H1 (cell line): ENCODE measurements around the gene GLMP. TPM values are rescaled to one million over a fixed set of nuclear protein-coding genes. Genes with fewer than 3 reads are reported as not detected.

Source experiments
- CTCF ChIA-PET: fragments of 300-600 bp; sonication (Branson Sonifier 250); formaldehyde crosslinking; loops from one replicate; lab custom pipeline; 2021; ENCODE audit not compliant: partially characterized antibody; lab: Charles Lee
- POLR2A ChIA-PET: fragments of 300-600 bp; sonication (Branson Sonifier 250); formaldehyde crosslinking; loops from one replicate; lab custom pipeline; 2021; ENCODE audit warnings: inconsistent platforms; ENCODE audit not compliant: partially characterized antibody; lab: Charles Lee
- DNase-seq, 2 experiments: peaks; one replicate each; pipeline versions ENCODE4 v3.0.0 to v3.0.0-alpha.2; 2010 to 2022; ENCODE audit warnings: low spot score in 2 of 2, low read depth in 1 of 2, mixed read lengths in 1 of 2
- FAIRE-seq: peaks from 2 replicates; lab custom pipeline; 2011; peaks lifted over from hg19 to GRCh38; lab: Jason Lieb, UNC
- H2AFZ ChIP-seq: 2 replicates; pipeline ENCODE4 v1.8.1; 2012; ENCODE audit warnings: low read length, inconsistent platforms
- H2AK5ac ChIP-seq: 2 replicates; pipeline ENCODE4 v1.6.1; 2013; ENCODE audit warnings: low read depth, low read length
- H2BK120ac ChIP-seq: replicated peaks from 2 replicates; pipeline ENCODE3; 2013; ENCODE audit warnings: low read depth, low read length, inconsistent platforms
- H2BK12ac ChIP-seq: 2 replicates; pipeline ENCODE4 v1.6.1; 2013; ENCODE audit warnings: low read depth, low read length
- H2BK15ac ChIP-seq: 2 replicates; pipeline ENCODE4 v1.6.1; 2013; ENCODE audit warnings: low read length
- H2BK20ac ChIP-seq: 2 replicates; pipeline ENCODE4 v1.6.1; 2013; ENCODE audit warnings: low read length
- H2BK5ac ChIP-seq: 2 replicates; pipeline ENCODE4 v1.6.1; 2013; ENCODE audit warnings: low read depth, low read length
- H3K14ac ChIP-seq: 2 replicates; pipeline ENCODE4 v1.6.1; 2013; ENCODE audit warnings: inconsistent platforms; ENCODE audit not compliant: insufficient read length
- H3K18ac ChIP-seq: 2 replicates; pipeline ENCODE4 v1.6.1; 2013; ENCODE audit warnings: low read length; ENCODE audit errors: extremely low read depth
- H3K23ac ChIP-seq: 2 replicates; pipeline ENCODE4 v1.6.1; 2013; ENCODE audit warnings: inconsistent platforms; ENCODE audit not compliant: insufficient read length
- H3K23me2 ChIP-seq: 2 replicates; pipeline ENCODE4 v1.6.1; 2013; ENCODE audit warnings: low read depth, low read length
- H3K27ac ChIP-seq: 2 replicates; pipeline ENCODE4 v1.6.1; 2011; ENCODE audit warnings: low read depth, low read length, inconsistent platforms
- H3K27me3 ChIP-seq, 4 experiments: replicated peaks in 1 of 4; 1 replicate in 1 of 4; 2 replicates in 3 of 4; pipeline versions ENCODE4 v1.6.1 to v1.8.1; 2011 to 2013; ENCODE audit warnings: low read length in 3 of 4, mild to moderate bottlenecking in 3 of 4, inconsistent platforms in 2 of 4, mixed read lengths in 2 of 4, moderate library complexity in 1 of 4; ENCODE audit not compliant: control insufficient read depth in 3 of 4, insufficient read depth in 3 of 4; ENCODE audit errors: extremely low read depth in 1 of 4
- H3K36me3 ChIP-seq, 4 experiments: 2 replicates each; pipeline versions ENCODE4 v1.6.1 to v1.8.1; 2011 to 2013; ENCODE audit warnings: mild to moderate bottlenecking in 4 of 4, low read length in 3 of 4, moderate library complexity in 2 of 4, control low read depth in 1 of 4, inconsistent platforms in 1 of 4; ENCODE audit not compliant: insufficient read depth in 4 of 4, control insufficient read depth in 2 of 4
- H3K4ac ChIP-seq: replicated peaks from 2 replicates; pipeline ENCODE3; 2013; ENCODE audit warnings: low read length, low read depth, mixed read lengths, inconsistent platforms; ENCODE audit not compliant: insufficient read length
- H3K4me1 ChIP-seq, 4 experiments: replicated peaks in 1 of 4; 1 replicate in 1 of 4; 2 replicates in 3 of 4; pipeline versions ENCODE4 v1.6.1 to v1.8.1; 2011 to 2013; ENCODE audit warnings: low read length in 3 of 4, inconsistent platforms in 2 of 4, mixed read lengths in 1 of 4; ENCODE audit not compliant: insufficient read depth in 4 of 4, control insufficient read depth in 3 of 4
- H3K4me2 ChIP-seq, 2 experiments: 2 replicates each; pipeline versions ENCODE4 v1.6.1 to v1.8.1; 2011 to 2013; ENCODE audit warnings: low read depth in 2 of 2, low read length in 2 of 2, control low read depth in 1 of 2, inconsistent platforms in 1 of 2, mild to moderate bottlenecking in 1 of 2; ENCODE audit not compliant: insufficient read depth in 1 of 2
- H3K4me3 ChIP-seq, 4 experiments: fragments of 200-600, 300-600 bp in 1 of 4; sonication (generic), shearing (Covaris generic), sonication (Bioruptor Twin) in 1 of 4; 2 replicates each; pipeline versions ENCODE4 v1.5.1 to v1.8.1; 2011 to 2016; ENCODE audit warnings: low read length in 4 of 4, low read depth in 3 of 4, control low read depth in 2 of 4, inconsistent platforms in 2 of 4, mild to moderate bottlenecking in 2 of 4, mixed read lengths in 1 of 4, moderate library complexity in 1 of 4; ENCODE audit not compliant: insufficient read depth in 2 of 4; ENCODE audit errors: extremely low read depth in 1 of 4
- H3K56ac ChIP-seq: replicated peaks from 2 replicates; pipeline ENCODE3; 2013; ENCODE audit warnings: low read depth, mild to moderate bottlenecking, mixed read lengths, low read length, inconsistent platforms; ENCODE audit not compliant: insufficient read length
- H3K79me1 ChIP-seq: 2 replicates; pipeline ENCODE4 v1.6.1; 2013; ENCODE audit warnings: low read depth, low read length, control low read depth
- H3K79me2 ChIP-seq, 2 experiments: 2 replicates each; pipeline versions ENCODE4 v1.6.1 to v1.8.1; 2012 to 2013; ENCODE audit warnings: low read length in 2 of 2, mild to moderate bottlenecking in 2 of 2, inconsistent platforms in 1 of 2; ENCODE audit not compliant: insufficient read depth in 2 of 2, control insufficient read depth in 1 of 2
- H3K9ac ChIP-seq, 4 experiments: replicated peaks in 1 of 4; 1 replicate in 1 of 4; 2 replicates in 3 of 4; pipeline versions ENCODE4 v1.6.1 to v1.8.1; 2011 to 2013; ENCODE audit warnings: low read depth in 3 of 4, low read length in 3 of 4, control low read depth in 2 of 4, mild to moderate bottlenecking in 2 of 4, moderate library complexity in 2 of 4, inconsistent platforms in 1 of 4; ENCODE audit errors: extremely low read depth in 1 of 4
- H3K9me3 ChIP-seq, 2 experiments: 2 replicates each; pipeline versions ENCODE4 v1.6.1 to v1.8.1; 2012 to 2013; ENCODE audit warnings: mild to moderate bottlenecking in 2 of 2, moderate library complexity in 2 of 2, control low read depth in 1 of 2, inconsistent platforms in 1 of 2, low read depth in 1 of 2, low read length in 1 of 2, mixed read lengths in 1 of 2; ENCODE audit not compliant: insufficient read depth in 2 of 2
- H4K20me1 ChIP-seq, 2 experiments: replicated peaks in 1 of 2; 2 replicates each; pipeline versions ENCODE3 to v1.8.1; 2011 to 2013; ENCODE audit warnings: inconsistent platforms in 2 of 2, low read length in 2 of 2, mild to moderate bottlenecking in 1 of 2; ENCODE audit not compliant: insufficient read depth in 2 of 2, control insufficient read depth in 1 of 2
- H4K5ac ChIP-seq: 2 replicates; pipeline ENCODE4 v1.6.1; 2013; ENCODE audit warnings: low read length, low read depth, mixed read lengths, inconsistent platforms; ENCODE audit not compliant: insufficient read length
- H4K8ac ChIP-seq: 2 replicates; pipeline ENCODE4 v1.8.0; 2013; ENCODE audit warnings: mild to moderate bottlenecking, moderate library complexity, low read length, inconsistent platforms; ENCODE audit not compliant: insufficient read depth; ENCODE audit errors: extremely low read depth
- H4K91ac ChIP-seq: replicated peaks from 2 replicates; pipeline ENCODE3; 2013; ENCODE audit warnings: low read length, mixed read lengths, inconsistent platforms; ENCODE audit not compliant: insufficient read length
- BRCA1 ChIP-seq: IDR thresholded peaks from 2 replicates; pipeline ENCODE4 v1.6.1; 2012; ENCODE audit warnings: low read depth, low read length, improper control_type of control experiment
- FOSL1 ChIP-seq: IDR thresholded peaks from 2 replicates; pipeline ENCODE4 v1.6.1; 2011; ENCODE audit warnings: mild to moderate bottlenecking, low read depth, low read length, moderate library complexity; ENCODE audit not compliant: insufficient read depth
- MAFK ChIP-seq: IDR thresholded peaks from 2 replicates; pipeline ENCODE4 v1.6.1; 2012; ENCODE audit warnings: low read depth, mild to moderate bottlenecking, improper control_type of control experiment, low read length
- NRF1 ChIP-seq: IDR thresholded peaks from 2 replicates; pipeline ENCODE4 v1.6.1; 2011; ENCODE audit warnings: mild to moderate bottlenecking, low read depth, low read length, improper control_type of control experiment
- RFX5 ChIP-seq: IDR thresholded peaks from 2 replicates; pipeline ENCODE4 v1.6.1; 2011; ENCODE audit warnings: low read depth, low read length, improper control_type of control experiment, borderline replicate concordance
- SIN3A ChIP-seq, 2 experiments: IDR thresholded peaks in 1 of 2; conservative IDR thresholded peaks in 1 of 2; 2 replicates each; pipeline ENCODE4 v1.6.1; 2011 to 2012; ENCODE audit warnings: low read length in 2 of 2, improper control_type of control experiment in 1 of 2, low read depth in 1 of 2, mild to moderate bottlenecking in 1 of 2
- SP1 ChIP-seq: IDR thresholded peaks from 2 replicates; pipeline ENCODE4 v1.6.1; 2011; ENCODE audit warnings: low read depth, low read length
- TBP ChIP-seq: IDR thresholded peaks from 2 replicates; pipeline ENCODE4 v1.6.1; 2011; ENCODE audit warnings: low read depth, low read length, improper control_type of control experiment
- TCF12 ChIP-seq: IDR thresholded peaks from 2 replicates; pipeline ENCODE4 v1.6.1; 2011; ENCODE audit warnings: low read depth, mild to moderate bottlenecking, low read length
- ZNF274 ChIP-seq: IDR thresholded peaks from 2 replicates; pipeline ENCODE4 v1.7.0; 2012; ENCODE audit warnings: low read length, borderline replicate concordance; ENCODE audit errors: extremely low read depth
- WGBS, 2 experiments: shearing (Covaris generic) in 1 of 2; methylation state at CpG; one replicate each; pipeline versions ENCODE4 v1.1.6 to v1.1.7; 2013 to 2015; ENCODE audit warnings: low lambda C conversion rate in 2 of 2, mixed read lengths in 2 of 2, inconsistent platforms in 1 of 2, low coverage in 1 of 2, missing lambda C conversion rate in 1 of 2; ENCODE audit not compliant: insufficient replicate concordance in 2 of 2, insufficient coverage in 1 of 2, insufficient read length in 1 of 2; ENCODE audit errors: extremely low coverage in 1 of 2, missing lambda C conversion rate in 1 of 2; 5-methylcytosine and 5-hydroxymethylcytosine counted together
- polyA plus RNA-seq, 7 experiments: library from polyadenylated mRNA; depleted of rRNA in 3 of 7; stranded (reverse) in 5 of 7; unstranded in 2 of 7; fragments of >200 nt in 5 of 7; fragments of 200-250 nt in 2 of 7; gene quantifications; 1 replicate in 5 of 7; 2 replicates in 1 of 7; 4 replicates in 1 of 7; pipeline versions ENCODE4 v1.2.1 to v1.2.3, GENCODE V29; 2011 to 2013; ENCODE audit warnings: missing spikeins in 2 of 7, mixed read lengths in 2 of 7
- total RNA-seq: library from RNA; stranded (reverse); fragmentation: NEBNext Ultra II Directional; extraction: Animal tissue kit (Norgen Biotek cat#: 25700); gene quantifications from 2 replicates; pipeline ENCODE4 v1.2.1, GENCODE V29; 2021
- TF ChIP-seq, protein P1 (sequence below): IDR thresholded peaks from 2 replicates; pipeline ENCODE4 v1.6.1; 2012; ENCODE audit warnings: inconsistent platforms
- TF ChIP-seq, protein P2 (sequence below): IDR thresholded peaks from 2 replicates; pipeline ENCODE4 v1.6.1; 2012; ENCODE audit warnings: inconsistent platforms

Gene GLMP
- total and polyA plus RNA-seq, 2 of the 8 experiments (the other 6 are each of a cell fraction or from before 2014, with no cell fraction given): 48.1 to 59.5 TPM

- no peak overlapping the region for H2AK5ac ChIP-seq
- H2AFZ ChIP-seq: no peak overlapping the region
- no peaks in the 10 kb centered on the region for H3K23me2 ChIP-seq
- DNase-seq (no peak), FAIRE-seq (no peak)
- 0 out of 2 replicates have a peak, but pooled peaks cover 2% of the 10 kb centered on the region for H3K79me1 ChIP-seq
- H3K56ac ChIP-seq: no peak overlapping the region
- ChIA-PET CTCF (interaction anchor here (1.2 to 47.2 kb wide), 4 partner anchors 12 to 153 kb away, joined by 4 to 1265 read pairs (median 10); partner anchors contain the start of gene SEMA4A), POLR2A (interaction anchor here (1.0 to 11.8 kb wide), 6 partner anchors 10 to 103 kb away, joined by 3 to 102 read pairs (median 20); partner anchors contain the start of genes PMF1, SMG5 and TMEM79)
- no peak overlapping the region for H3K4me2 ChIP-seq
- no peak overlapping the region; the same call in 1 of the 2 replicates for H2BK20ac ChIP-seq
- no peak overlapping the region for H3K4me3 ChIP-seq
- no peak overlapping the region for H2BK120ac ChIP-seq
- H3K9ac ChIP-seq: no peak overlapping the region
- H3K14ac ChIP-seq: no peak overlapping the region
- peaks cover 0 to 16% (median 9%) of the 10 kb centered on the region in 4 experiments for H3K4me1 ChIP-seq
- H2BK15ac ChIP-seq: no peak overlapping the region
- H3K36me3 ChIP-seq: peaks cover 0 to 10% (median 9%) of the 10 kb centered on the region in 4 experiments; a peak in 6 of 8 replicates
- no peaks in the 10 kb centered on the region for H3K27me3 ChIP-seq
- H4K5ac ChIP-seq: no peak overlapping the region
- H4K8ac ChIP-seq: no peak overlapping the region
- no peaks in the 10 kb centered on the region for H3K9me3 ChIP-seq
- WGBS, 2 experiments: 100% methylated on average over 2 of the region's 2 CpGs; no CpG with 5 or more reads in 1 of the 2 experiments
- no peak overlapping the region for H3K23ac ChIP-seq
- H2BK5ac ChIP-seq: no peak overlapping the region
- H3K4ac ChIP-seq: no peak overlapping the region
- peaks cover 2 to 11% of the 10 kb centered on the region in 2 experiments for H4K20me1 ChIP-seq
- no peaks in the 10 kb centered on the region for H3K79me2 ChIP-seq
- H4K91ac ChIP-seq: no peak overlapping the region
- H2BK12ac ChIP-seq: no peak overlapping the region
- no peak overlapping the region for H3K27ac ChIP-seq
- no peak overlapping the region for H3K18ac ChIP-seq
- TF ChIP-seq ZNF274 (no peak), MAFK (no peak), BRCA1 (no peak), FOSL1 (no peak), TCF12 (no peak), RFX5 (no peak), SP1 (no peak), TBP (no peak), SIN3A (conservative IDR thresholded peaks at IDR 0.05 in 1 of 2, IDR thresholded peaks at IDR 0.05 in 1 of 2; ENCODE audit: low read depth in 1 of 2, low read length in 2 of 2) (no peak), NRF1 (no peak)
- TF ChIP-seq, protein P1, sequence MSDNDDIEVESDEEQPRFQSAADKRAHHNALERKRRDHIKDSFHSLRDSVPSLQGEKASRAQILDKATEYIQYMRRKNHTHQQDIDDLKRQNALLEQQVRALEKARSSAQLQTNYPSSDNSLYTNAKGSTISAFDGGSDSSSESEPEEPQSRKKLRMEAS: no peak
- TF ChIP-seq, protein P2, sequence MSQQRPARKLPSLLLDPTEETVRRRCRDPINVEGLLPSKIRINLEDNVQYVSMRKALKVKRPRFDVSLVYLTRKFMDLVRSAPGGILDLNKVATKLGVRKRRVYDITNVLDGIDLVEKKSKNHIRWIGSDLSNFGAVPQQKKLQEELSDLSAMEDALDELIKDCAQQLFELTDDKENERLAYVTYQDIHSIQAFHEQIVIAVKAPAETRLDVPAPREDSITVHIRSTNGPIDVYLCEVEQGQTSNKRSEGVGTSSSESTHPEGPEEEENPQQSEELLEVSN: no peak
These were observed 51.4 kb downstream of the GLMP start for GRCh38 chr1:156244126-156244525.
